Placental epithelial cell (primary cell): ENCODE data around the gene NUP85. TPM values are rescaled to one million over a fixed set of nuclear protein-coding genes. Genes with fewer than 3 reads are reported as not detected.

Experiments used
- total RNA-seq: library from RNA; depleted of rRNA; stranded (reverse); fragments of >200 nt; gene quantifications from 2 replicates; pipeline ENCODE4 v1.2.3, GENCODE V29; 2012

NUP85 gene, protein sequence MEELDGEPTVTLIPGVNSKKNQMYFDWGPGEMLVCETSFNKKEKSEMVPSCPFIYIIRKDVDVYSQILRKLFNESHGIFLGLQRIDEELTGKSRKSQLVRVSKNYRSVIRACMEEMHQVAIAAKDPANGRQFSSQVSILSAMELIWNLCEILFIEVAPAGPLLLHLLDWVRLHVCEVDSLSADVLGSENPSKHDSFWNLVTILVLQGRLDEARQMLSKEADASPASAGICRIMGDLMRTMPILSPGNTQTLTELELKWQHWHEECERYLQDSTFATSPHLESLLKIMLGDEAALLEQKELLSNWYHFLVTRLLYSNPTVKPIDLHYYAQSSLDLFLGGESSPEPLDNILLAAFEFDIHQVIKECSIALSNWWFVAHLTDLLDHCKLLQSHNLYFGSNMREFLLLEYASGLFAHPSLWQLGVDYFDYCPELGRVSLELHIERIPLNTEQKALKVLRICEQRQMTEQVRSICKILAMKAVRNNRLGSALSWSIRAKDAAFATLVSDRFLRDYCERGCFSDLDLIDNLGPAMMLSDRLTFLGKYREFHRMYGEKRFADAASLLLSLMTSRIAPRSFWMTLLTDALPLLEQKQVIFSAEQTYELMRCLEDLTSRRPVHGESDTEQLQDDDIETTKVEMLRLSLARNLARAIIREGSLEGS
- total RNA-seq = 27.8 and 32.2 TPM in 2 replicates

DNA sequence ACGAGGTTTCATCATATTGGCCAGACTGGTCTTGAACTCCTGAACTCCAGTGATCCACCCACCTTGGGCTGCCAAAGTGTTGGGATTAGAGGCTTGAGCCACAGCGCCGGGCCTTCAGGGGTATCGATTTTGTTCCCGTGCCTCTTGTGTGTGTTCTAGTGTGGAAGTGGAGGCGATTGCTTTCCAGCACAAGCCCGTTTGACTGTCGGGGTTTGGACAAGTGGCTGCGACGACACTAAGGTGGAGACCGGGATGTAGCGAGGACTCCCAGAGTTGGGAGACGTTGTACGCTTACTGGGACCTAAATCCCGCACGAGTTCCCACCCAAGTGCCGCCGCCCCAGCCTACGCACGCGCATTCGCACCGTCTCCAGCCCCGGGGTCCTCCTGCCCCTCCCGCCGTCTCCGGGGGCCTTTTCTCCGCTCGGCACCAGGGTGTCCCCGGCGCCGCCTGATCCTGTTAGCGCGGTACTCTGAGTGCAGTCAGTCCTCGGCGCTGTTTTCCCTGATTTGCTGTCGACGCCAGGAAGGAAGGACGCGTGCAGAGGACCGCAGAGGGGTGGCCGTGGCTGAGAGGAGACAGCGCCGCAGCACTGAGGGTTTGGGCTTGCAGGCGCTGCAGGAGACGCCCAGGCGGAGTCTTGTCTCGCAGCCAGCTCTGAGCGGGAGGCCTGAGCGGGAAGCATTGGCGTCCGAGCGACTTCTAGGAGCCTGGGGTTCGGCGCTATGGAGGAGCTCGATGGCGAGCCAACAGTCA, at the start of gene NUP85:
NUP85 (plus strand) TSS at position 643 of the 756 bp plus-strand sequence; CDS start at position 726, 83 bp downstream.

DNA sequence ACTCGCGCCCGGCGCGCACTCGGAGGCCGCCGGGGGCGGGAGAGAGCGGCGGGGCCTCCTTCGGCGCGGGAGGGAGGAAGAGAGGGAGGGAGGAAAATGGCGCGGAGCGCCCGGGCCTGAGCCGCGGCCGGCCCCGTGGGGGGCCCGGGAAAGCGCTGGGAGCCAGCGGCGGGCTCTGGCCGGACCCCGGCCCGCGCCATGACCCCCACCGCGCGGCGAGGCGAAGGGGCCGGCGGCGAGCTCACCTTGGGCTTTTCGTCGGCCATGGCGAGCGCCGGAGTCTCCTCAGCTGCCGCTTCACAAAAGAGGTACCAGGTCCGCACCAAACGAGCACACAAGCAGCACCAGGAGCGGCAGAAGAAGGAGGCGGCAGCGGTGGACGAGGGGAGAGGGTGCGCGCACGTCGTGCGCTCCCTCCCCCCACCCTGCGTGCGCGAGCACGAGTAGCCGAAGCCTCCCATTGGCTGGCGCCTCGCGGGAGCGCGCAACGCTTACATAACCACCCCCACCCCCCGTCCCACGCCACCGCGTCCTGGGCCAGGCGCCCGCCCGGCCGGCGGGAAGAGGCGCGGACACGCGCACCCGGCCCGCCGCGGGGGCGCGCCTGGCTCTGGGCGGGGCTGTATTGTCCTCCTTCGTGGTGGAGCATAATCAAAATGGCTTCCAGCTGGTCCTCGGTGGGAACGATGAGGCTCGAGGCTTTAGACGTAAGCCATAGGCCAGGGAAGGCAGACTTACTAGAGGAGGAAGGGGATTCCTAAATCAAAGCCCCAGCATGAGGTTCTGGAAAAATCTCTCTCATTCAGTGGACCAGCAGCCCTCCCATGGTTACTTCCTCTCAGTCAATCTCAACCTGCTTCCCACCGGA, 22.7 kb upstream of the NUP85 start, which contains the start of gene SUMO2:
SUMO2 (minus strand) TSS at position 391 of the 868 bp plus-strand sequence; CDS start at position 266, 125 bp downstream.

DNA sequence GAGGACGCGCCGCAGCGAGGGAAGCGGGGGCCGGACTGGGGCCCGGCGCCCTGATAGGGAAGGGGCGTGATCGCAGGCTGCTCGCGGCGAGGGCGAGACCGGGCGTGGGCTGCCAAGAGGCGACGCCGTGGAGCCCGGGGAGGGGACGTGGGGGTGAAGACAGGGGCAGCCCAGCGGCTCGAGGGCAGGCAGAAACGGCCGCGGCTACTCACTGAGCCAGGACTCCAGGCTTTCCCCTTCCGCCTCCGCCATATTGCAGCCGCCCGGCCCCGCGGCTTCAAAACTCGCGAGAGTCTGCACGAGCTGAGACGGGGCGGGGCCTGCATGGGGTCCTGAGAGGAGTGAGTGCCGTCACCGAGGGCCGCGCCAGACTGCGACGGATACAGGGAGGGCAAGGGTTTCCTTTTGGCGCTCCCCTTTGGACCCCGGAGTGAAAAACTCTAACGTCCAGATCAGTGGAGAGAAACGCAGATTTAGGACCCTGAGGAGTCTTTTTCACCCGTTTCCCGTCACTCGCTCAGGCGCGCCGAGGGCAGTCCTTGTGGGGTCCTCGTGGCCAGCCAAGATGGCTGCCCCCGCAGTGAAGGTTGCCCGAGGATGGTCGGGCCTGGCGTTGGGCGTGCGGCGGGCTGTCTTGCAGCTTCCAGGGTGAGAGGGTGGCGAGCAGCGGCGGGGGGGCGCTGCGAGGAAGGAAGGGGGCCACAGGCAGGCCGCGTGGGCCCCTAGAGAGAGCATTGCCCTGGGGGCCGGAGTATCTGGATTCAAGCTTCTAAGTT, 56.0 kb downstream of the NUP85 start, which contains the start of the genes GGA3 and MRPS7:
GGA3 (minus strand) TSS at position 271 of the 776 bp plus-strand sequence; CDS start at position 252, 19 bp downstream.
MRPS7 (plus strand) TSS at position 544 of the 776 bp plus-strand sequence; CDS start at position 566, 22 bp downstream.

DNA sequence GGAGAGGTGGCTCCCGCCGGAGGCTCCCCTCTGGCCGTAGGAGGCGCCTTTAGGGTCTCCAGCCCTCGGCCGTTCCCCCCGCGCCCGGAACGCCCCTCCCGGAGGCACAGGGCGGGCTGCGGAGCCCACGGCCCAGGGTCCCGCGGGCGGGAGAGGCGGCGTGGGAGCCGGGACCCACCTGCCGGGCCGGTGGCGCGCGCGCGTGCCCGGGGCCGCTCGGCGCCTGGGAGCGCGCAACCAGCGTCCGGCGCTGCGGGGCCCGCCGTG, 65.4 kb downstream of the NUP85 start, which contains the start of gene MIF4GD:
MIF4GD (minus strand) TSS at position 266 of the 267 bp plus-strand sequence. CDS start 1,036 bp downstream, outside the sequence.

Other genes with a start within 250 kb of the NUP85 start
- 1.2 and 2.1 TPM in 2 replicates for gene HID1, start 232.9 kb upstream of the NUP85 start, total RNA-seq
- 34.9 and 47.9 TPM in 2 replicates for gene CDR2L, start 218.0 kb upstream of the NUP85 start, total RNA-seq
- gene MRPL58, start 193.0 kb upstream of the NUP85 start, total RNA-seq = 19.2 and 42.8 TPM in 2 replicates
- 228 and 229 TPM in 2 replicates for gene ATP5PD, start 158.7 kb upstream of the NUP85 start, total RNA-seq
- gene KCTD2, start 158.5 kb upstream of the NUP85 start, total RNA-seq = 17.0 and 21.6 TPM in 2 replicates
- 32.4 and 34.9 TPM in 2 replicates for gene SLC16A5, start 117.7 kb upstream of the NUP85 start, total RNA-seq
- gene ARMC7, start 95.7 kb upstream of the NUP85 start, total RNA-seq = 2.6 and 3.5 TPM in 2 replicates
- gene NT5C, start 73.9 kb upstream of the NUP85 start, total RNA-seq = 68.2 and 75.0 TPM in 2 replicates
- 53.4 and 162 TPM in 2 replicates for gene JPT1, start 51.2 kb upstream of the NUP85 start, total RNA-seq
- gene SUMO2, start 22.7 kb upstream of the NUP85 start, total RNA-seq = 74.1 and 119 TPM in 2 replicates
- 16.1 and 18.4 TPM in 2 replicates for gene GGA3, start 55.9 kb downstream of the NUP85 start, total RNA-seq
- gene MRPS7, start 56.2 kb downstream of the NUP85 start, total RNA-seq = 49.5 and 85.0 TPM in 2 replicates
- 4.4 and 5.5 TPM in 2 replicates for gene MIF4GD, start 65.6 kb downstream of the NUP85 start, total RNA-seq
- gene SLC25A19, start 83.8 kb downstream of the NUP85 start, total RNA-seq = 0.79 and 1.3 TPM in 2 replicates
- gene GRB2, start 200.0 kb downstream of the NUP85 start, total RNA-seq = 39.7 and 63.3 TPM in 2 replicates